SK-N-MC (cell line): ENCODE data around the gene UNC5C.
A peak's percentile ranks its signal among the peaks of the same experiment; 100 is the strongest.

Experiments
- DNase-seq: peaks from one replicate; pipeline ENCODE4 v3.0.0-alpha.2; 2011; ENCODE audit warnings: low read depth, low spot score
- H3K27ac ChIP-seq: fragments of 200-600 bp; sonication (generic); 2 replicates; pipeline ENCODE4 v1.5.1; 2016; ENCODE audit warnings: mixed run types
- H3K36me3 ChIP-seq: fragments of 200-600 bp; sonication (generic); 2 replicates; pipeline ENCODE4 v1.6.1; 2017; ENCODE audit warnings: antibody characterized with exemption, low read length, mixed read lengths; ENCODE audit not compliant: insufficient read depth
- H3K4me3 ChIP-seq: fragments of 200-600 bp; sonication (generic); 2 replicates; pipeline ENCODE4 v1.5.1; 2016
- H3K9ac ChIP-seq: fragments of 200-600 bp; sonication (generic); 2 replicates; pipeline ENCODE4 v1.8.0; 2017; ENCODE audit warnings: mixed run types, mixed read lengths; ENCODE audit not compliant: insufficient read length
- H3K9me3 ChIP-seq: fragments of 200-600 bp; sonication (generic); 2 replicates; pipeline ENCODE4 v1.6.1; 2017; ENCODE audit warnings: low read depth, mild to moderate bottlenecking, antibody characterized with exemption, low read length, moderate library complexity, mixed read lengths
- EZH2 ChIP-seq: fragments of 200-600 bp; sonication (generic); IDR thresholded peaks from one replicate; pipeline ENCODE4 v1.6.1; 2017; ENCODE audit warnings: antibody characterized with exemption
- FOXP2 ChIP-seq: optimal IDR thresholded peaks from 2 replicates; pipeline ENCODE3; 2011; ENCODE audit warnings: mild to moderate bottlenecking, moderate library complexity; ENCODE audit not compliant: insufficient read depth; ENCODE audit errors: extremely low read length, control extremely low read depth
- POLR2AphosphoS5 ChIP-seq: IDR thresholded peaks from 2 replicates; pipeline ENCODE4 v1.6.1; 2012; ENCODE audit warnings: mild to moderate bottlenecking, low read depth, low read length, borderline replicate concordance

The UNC5C gene

GRCh38 chr4:95402299-95402698, 146.5 kb downstream of the UNC5C start:
- no peak for TF ChIP-seq POLR2AphosphoS5
- no peak for TF ChIP-seq EZH2
- no peak for TF ChIP-seq FOXP2
- no peaks in the 10 kb centered on the region for H3K36me3 ChIP-seq
- DNase-seq, result no peak

DNA sequence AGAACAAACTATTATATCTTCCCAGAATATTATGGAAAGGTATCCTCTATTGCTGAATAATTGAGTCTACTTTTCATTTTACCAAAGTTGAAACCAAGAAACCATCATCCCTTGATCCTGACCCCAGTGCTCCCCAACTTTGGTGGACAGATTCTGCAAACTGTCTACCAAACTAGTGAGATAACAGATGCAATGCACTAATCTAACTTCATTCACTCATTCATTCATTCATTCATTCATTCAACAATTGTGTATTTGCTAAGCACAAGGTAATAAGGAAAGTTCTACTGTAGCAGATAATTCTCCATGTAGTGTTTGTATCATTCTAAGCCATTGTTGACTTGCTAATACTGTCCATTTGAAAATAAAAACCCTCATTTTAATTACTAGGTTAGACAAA, 150.6 kb downstream of the UNC5C start:
- no peak for DNase-seq
- TF ChIP-seq EZH2 (no peak), FOXP2 (no peak), POLR2AphosphoS5 (no peak)
- Histone ChIP-seq H3K9me3 (no peaks in the 10 kb centered on the region), H3K27ac (no peak overlapping the region), H3K36me3 (no peaks in the 10 kb centered on the region), H3K9ac (no peak overlapping the region), H3K4me3 (no peak overlapping the region)

More at GRCh38 chr4:95402299-95402698, 146.5 kb downstream of the UNC5C start:
- H3K4me3 ChIP-seq, result no peak overlapping the region
- H3K27ac ChIP-seq, result no peak overlapping the region
- no peaks in the 10 kb centered on the region for H3K9me3 ChIP-seq
- H3K9ac ChIP-seq, result no peak overlapping the region

DNA sequence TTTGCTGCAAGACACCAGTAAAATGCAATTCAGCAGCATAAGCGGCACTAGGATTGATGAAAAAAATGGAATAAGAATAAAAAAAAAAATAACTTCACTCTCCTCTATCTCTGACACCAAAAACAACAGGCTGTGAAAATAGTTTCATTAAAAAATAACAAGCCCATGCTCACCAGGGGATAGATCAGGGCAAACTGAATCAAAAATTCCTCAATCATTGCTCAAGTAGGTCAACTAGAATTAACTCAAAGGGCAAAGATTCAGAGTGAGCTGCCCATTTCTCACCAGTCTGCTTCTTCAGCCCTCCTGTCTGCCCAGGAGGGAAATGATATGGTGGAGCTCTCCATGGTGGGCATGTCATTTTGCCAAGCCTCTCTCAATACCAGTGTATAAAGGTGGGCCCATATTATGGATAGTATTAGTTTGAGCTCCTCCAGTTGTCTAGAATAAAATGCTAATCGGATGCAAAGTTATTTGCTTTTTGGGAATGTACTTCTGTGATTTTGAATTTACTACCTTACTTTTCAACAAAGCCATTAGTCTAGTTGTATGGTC, 153.9 kb downstream of the UNC5C start:
- no peaks in the 10 kb centered on the region for H3K36me3 ChIP-seq
- DNase-seq, result no peak
- no peak for TF ChIP-seq FOXP2
- H3K27ac ChIP-seq, result no peak overlapping the region
- H3K4me3 ChIP-seq, result no peak overlapping the region
- H3K9ac ChIP-seq, result no peak overlapping the region
- H3K9me3 ChIP-seq, result no peaks in the 10 kb centered on the region

GRCh38 chr4:95393821-95394220, 155.0 kb downstream of the UNC5C start:
- TF ChIP-seq POLR2AphosphoS5, result no peak
- Histone ChIP-seq H3K27ac (no peak overlapping the region), H3K9ac (no peak overlapping the region), H3K4me3 (peak overlapping the region; percentile 17; the same call in 1 of the 2 replicates), H3K9me3 (no peaks in the 10 kb centered on the region), H3K36me3 (no peaks in the 10 kb centered on the region)
- DNase-seq, result no peak

- no peak overlapping the region for H3K4me3 ChIP-seq
- H3K36me3 ChIP-seq, result no peaks in the 10 kb centered on the region
- no peak overlapping the region for H3K9ac ChIP-seq
- DNase-seq, result no peak
- H3K27ac ChIP-seq, result no peak overlapping the region
- no peaks in the 10 kb centered on the region for H3K9me3 ChIP-seq
- TF ChIP-seq FOXP2, result no peak
- TF ChIP-seq POLR2AphosphoS5, result no peak
- TF ChIP-seq EZH2, result no peak
Observed at GRCh38 chr4:95388911-95389310, 159.9 kb downstream of the UNC5C start.

DNA sequence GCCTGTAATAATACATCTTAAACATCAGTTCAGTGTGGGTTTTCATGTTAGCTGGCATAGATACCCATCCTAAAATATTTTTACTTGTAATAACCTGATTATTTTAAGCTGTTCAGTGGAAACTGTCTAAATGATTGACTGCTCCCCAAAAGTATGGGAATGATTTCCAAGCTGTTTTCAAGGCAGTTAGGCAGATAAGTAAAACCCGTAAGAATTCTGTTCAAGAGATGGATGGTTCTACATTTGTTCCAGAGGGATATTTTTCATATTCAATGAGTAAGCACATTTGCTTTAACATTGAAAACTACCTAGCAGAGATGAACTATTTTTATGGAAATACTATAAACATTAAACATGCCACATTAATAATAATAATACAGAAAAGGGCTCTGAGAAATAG, 161.1 kb downstream of the UNC5C start:
- DNase-seq, result no peak
- H3K9ac ChIP-seq, result no peak overlapping the region
- no peak overlapping the region for H3K27ac ChIP-seq
- no peaks in the 10 kb centered on the region for H3K36me3 ChIP-seq
- H3K4me3 ChIP-seq, result no peak overlapping the region
- H3K9me3 ChIP-seq, result no peaks in the 10 kb centered on the region
- TF ChIP-seq POLR2AphosphoS5 (no peak), FOXP2 (no peak), EZH2 (no peak)

DNA sequence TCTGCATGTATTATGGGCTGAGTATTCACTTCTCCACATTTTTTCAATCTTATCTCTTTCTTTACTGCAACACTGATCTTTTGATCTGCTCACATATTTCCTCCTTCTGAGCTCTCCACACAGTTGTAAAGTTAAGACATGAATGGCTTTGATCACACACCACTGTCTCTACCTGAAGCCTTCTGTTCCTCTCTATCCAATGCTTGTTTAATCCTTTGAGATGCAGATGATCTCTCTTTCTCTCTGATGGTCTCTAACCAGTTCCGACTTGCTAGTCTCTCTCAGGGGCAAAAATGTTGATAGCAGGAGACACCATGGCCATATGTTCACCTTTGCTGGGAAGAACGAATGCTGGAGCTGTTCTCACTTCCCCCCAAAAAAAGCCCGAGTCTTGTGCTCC, 162.4 kb downstream of the UNC5C start:
- Histone ChIP-seq H3K27ac (no peak overlapping the region), H3K4me3 (no peak overlapping the region), H3K9ac (no peak overlapping the region), H3K36me3 (no peaks in the 10 kb centered on the region), H3K9me3 (no peaks in the 10 kb centered on the region)
- DNase-seq, result no peak
- no peak for TF ChIP-seq POLR2AphosphoS5
- TF ChIP-seq FOXP2, result no peak
- no peak for TF ChIP-seq EZH2

DNA sequence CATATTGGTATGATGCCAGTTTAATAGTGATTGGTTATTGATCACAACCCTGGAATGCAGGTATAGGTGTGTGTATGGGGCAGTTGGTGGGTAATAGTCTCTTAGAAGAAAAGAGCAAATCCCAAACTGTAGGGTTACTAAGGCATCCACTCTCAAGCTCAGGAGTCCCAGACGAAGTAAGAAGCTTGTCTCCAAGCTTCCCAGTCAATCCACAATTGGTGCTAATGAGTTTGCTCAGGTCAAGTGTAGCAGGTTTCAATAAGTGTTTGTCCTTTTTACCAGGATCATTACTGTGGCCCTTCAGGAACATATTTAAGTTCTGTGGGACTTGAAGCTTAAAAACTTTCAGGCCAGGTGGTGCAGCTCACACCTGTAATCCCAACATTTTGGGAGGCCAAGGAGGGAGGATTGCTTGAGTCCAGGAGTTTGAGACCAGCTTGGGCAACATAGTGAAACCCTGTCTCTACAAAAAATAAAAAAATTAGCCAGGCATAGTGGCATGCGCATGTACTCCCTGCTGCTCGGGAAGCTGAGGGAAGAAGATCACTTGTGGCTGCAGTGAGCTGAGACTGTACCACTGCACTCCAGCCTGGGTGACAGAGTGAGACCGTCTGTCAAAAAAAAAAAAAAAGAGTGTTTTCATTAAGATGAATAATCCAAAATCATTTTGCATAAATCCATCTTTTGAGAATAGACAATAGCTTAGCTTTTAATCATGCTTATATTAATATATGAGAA, 166.8 kb downstream of the UNC5C start:
- Histone ChIP-seq H3K36me3 (no peaks in the 10 kb centered on the region), H3K4me3 (no peak overlapping the region), H3K27ac (no peak overlapping the region), H3K9me3 (no peaks in the 10 kb centered on the region), H3K9ac (no peak overlapping the region)
- no peak for DNase-seq
- no peak for TF ChIP-seq FOXP2
- TF ChIP-seq EZH2, result no peak
- no peak for TF ChIP-seq POLR2AphosphoS5

GRCh38 chr4:95379633-95380032, 169.1 kb downstream of the UNC5C start:
- no peak for DNase-seq
- TF ChIP-seq FOXP2 (no peak), EZH2 (no peak), POLR2AphosphoS5 (no peak)
- Histone ChIP-seq H3K27ac (no peak overlapping the region), H3K9ac (no peak overlapping the region), H3K36me3 (no peaks in the 10 kb centered on the region), H3K4me3 (no peak overlapping the region), H3K9me3 (no peaks in the 10 kb centered on the region)

DNA sequence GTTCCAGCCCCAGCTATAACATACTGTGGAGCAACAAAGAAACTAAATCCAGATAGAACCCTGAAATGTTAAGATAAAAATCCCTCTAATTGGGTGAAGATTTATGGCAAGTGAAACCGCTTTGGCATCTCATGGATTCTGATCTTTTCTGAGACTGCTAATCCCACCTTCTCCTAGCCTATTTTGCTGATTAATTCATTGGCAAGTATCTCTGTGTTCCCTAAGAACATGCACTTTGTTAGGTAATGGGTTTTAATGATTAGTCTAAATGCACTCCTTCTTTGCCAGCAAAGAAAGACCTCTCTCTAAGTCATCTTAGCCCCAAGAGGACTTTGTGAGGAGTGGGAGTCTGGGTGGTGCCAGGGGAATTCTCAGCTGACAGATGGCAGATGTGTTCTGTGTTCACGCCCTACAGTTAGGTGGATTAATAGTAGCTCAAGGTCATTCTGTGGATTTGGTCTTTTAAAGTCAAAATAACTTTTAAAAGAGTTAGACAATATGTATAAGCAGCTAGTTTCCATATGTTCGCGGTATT, 171.3 kb downstream of the UNC5C start:
- Histone ChIP-seq H3K36me3 (no peaks in the 10 kb centered on the region), H3K9ac (no peak overlapping the region), H3K27ac (no peak overlapping the region), H3K9me3 (no peaks in the 10 kb centered on the region), H3K4me3 (no peak overlapping the region)
- TF ChIP-seq EZH2, result no peak
- no peak for TF ChIP-seq FOXP2
- no peak for TF ChIP-seq POLR2AphosphoS5
- DNase-seq, result no peak
